Transverse colon (tissue), 4 donors: ENCODE measurements around the gene EFEMP2. TPM values are rescaled to one million over a fixed set of nuclear protein-coding genes. Genes with fewer than 3 reads are reported as not detected.

Experiments
- DNase-seq: peaks from one replicate; pipeline ENCODE4 v3.0.0-alpha.2; 2019
- H3K27ac ChIP-seq, 4 donors: fragments of 200-600 bp; sonication (generic); 2 replicates each; pipeline ENCODE4 v1.5.1; 2016 to 2018; ENCODE audit warnings: inconsistent platforms in 4 of 4
- H3K27me3 ChIP-seq: fragments of 200-600 bp; sonication (generic); 2 replicates; pipeline ENCODE4 v1.5.1; 2017; ENCODE audit warnings: inconsistent platforms
- H3K36me3 ChIP-seq, 4 donors: fragments of 200-600 bp; sonication (generic); 2 replicates each; pipeline ENCODE4 v1.5.1; 2017 to 2019; ENCODE audit warnings: inconsistent platforms in 4 of 4
- H3K4me1 ChIP-seq, 4 donors: fragments of 200-600 bp; sonication (generic); 2 replicates each; pipeline ENCODE4 v1.5.1; 2017 to 2020; ENCODE audit warnings: inconsistent platforms in 4 of 4
- H3K4me3 ChIP-seq, 4 donors: fragments of 200-600 bp; sonication (generic); 1 replicate in 1 of 4; 2 replicates in 3 of 4; pipeline versions ENCODE4 v1.5.1 to v1.6.1; 2017 to 2019; ENCODE audit warnings: inconsistent platforms in 4 of 4
- H3K9me3 ChIP-seq, 2 donors: fragments of 200-600 bp; sonication (generic); 2 replicates each; pipeline ENCODE4 v1.5.1; 2017 to 2019; ENCODE audit warnings: inconsistent platforms in 2 of 2
- EP300 ChIP-seq: sonication (generic); formaldehyde crosslinking; IDR thresholded peaks from one replicate; pipeline ENCODE4 v1.6.1; 2017; ENCODE audit warnings: antibody characterized with exemption, low read depth
- POLR2A ChIP-seq: fragments of 450-650 bp; IDR thresholded peaks from one replicate; pipeline ENCODE4 v1.6.1; 2016; ENCODE audit warnings: antibody characterized with exemption, mild to moderate bottlenecking, moderate library complexity
- POLR2AphosphoS5 ChIP-seq, 3 donors: sonication (generic); formaldehyde crosslinking; IDR thresholded peaks; one replicate each; pipeline ENCODE4 v1.6.1; 2016; ENCODE audit warnings: antibody characterized with exemption in 3 of 3
- WGBS, 2 donors: methylation state at CpG; one replicate each; pipeline ENCODE4 v1.1.5; 2018; ENCODE audit warnings: low coverage in 1 of 2; 5-methylcytosine and 5-hydroxymethylcytosine counted together
- in situ Hi-C, 4 donors: fragments of 200-750 bp; cut with MboI; loops; one replicate each; pipeline versions ENCODE4 v1.15.0 to v1.15.1; 2017; ENCODE audit warnings: low sequenced_read_pairs in 3 of 4, low pct_ligation_motif_present in 1 of 4, low pct_unique_long_range_greater_than_20kb in 1 of 4
- intact Hi-C: fragments of 100-400 bp; cut with DNase I; formaldehyde crosslinking; loops from one replicate; pipeline ENCODE4 v1.15.1; 2023; ENCODE audit warnings: low total_unique reads
- total RNA-seq, 4 donors: library from RNA; depleted of rRNA; stranded (reverse); fragments of >200 nt; gene quantifications; one replicate each; pipeline ENCODE4 v1.1.0, GENCODE V29; 2016
- TF ChIP-seq, protein P1 (sequence below), 5 experiments: fragments of 200-600 bp in 3 of 5; fragments of 450-650 bp in 2 of 5; sonication (generic) in 3 of 5; IDR thresholded peaks; 1 replicate in 2 of 5; 2 replicates in 3 of 5; pipeline ENCODE4 v1.5.1; 2016 to 2017; ENCODE audit warnings: antibody characterized with exemption in 5 of 5, inconsistent platforms in 3 of 5, mild to moderate bottlenecking in 2 of 5, moderate library complexity in 1 of 5

EFEMP2 gene
- total RNA-seq, 4 donors from 2014 or later, result 15.2 to 34.4 (median 25.1) TPM

DNA sequence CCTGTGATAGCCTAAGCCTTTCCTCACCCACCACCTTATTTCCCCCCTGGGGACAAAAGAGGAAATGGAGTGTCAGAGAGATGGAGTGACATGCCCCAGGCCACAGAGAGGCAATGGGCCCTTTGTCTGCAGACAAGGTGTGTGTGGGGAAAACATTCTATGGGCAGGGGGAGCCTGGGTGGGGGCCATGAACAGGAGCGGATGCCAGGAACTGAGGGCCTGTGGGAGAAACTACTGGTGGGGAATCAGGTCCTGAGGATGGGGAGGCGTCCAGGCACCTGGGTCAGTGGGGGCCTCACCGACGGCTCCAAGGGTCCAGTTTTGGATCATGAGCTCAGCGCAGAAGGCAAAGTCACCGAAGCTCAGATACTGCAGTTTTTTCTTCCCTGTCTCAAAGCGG lies 12.6 kb upstream of the EFEMP2 start:
- intact Hi-C loops (no loop called here), in situ Hi-C loops (loop anchor here in 3 of 4 donors (10.0 to 25.0 kb wide), 2 partner anchors 100 to 102 kb away; no protein-coding TSS in a partner anchor)
- peak; percentile 6 for DNase-seq
- peaks cover 19 to 43% (median 28%) of the 10 kb centered on the region in 4 donors for H3K4me1 ChIP-seq
- no peaks in the 10 kb centered on the region for H3K9me3 ChIP-seq
- no peak overlapping the region for H3K4me3 ChIP-seq
- TF ChIP-seq EP300 (no peak), POLR2AphosphoS5 (IDR thresholded peaks at IDR 0.05) (no peak), POLR2A (no peak)
- TF ChIP-seq, protein P1, sequence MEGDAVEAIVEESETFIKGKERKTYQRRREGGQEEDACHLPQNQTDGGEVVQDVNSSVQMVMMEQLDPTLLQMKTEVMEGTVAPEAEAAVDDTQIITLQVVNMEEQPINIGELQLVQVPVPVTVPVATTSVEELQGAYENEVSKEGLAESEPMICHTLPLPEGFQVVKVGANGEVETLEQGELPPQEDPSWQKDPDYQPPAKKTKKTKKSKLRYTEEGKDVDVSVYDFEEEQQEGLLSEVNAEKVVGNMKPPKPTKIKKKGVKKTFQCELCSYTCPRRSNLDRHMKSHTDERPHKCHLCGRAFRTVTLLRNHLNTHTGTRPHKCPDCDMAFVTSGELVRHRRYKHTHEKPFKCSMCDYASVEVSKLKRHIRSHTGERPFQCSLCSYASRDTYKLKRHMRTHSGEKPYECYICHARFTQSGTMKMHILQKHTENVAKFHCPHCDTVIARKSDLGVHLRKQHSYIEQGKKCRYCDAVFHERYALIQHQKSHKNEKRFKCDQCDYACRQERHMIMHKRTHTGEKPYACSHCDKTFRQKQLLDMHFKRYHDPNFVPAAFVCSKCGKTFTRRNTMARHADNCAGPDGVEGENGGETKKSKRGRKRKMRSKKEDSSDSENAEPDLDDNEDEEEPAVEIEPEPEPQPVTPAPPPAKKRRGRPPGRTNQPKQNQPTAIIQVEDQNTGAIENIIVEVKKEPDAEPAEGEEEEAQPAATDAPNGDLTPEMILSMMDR (IDR thresholded peaks at IDR 0.05), result no peak
- H3K27me3 ChIP-seq, result no peaks in the 10 kb centered on the region
- peaks cover 0 to 5% (median 0%) of the 10 kb centered on the region in 4 donors for H3K36me3 ChIP-seq
- H3K27ac ChIP-seq, result peak overlapping the region in 2 of 4 donors; percentile 49 to 62
- WGBS, 2 donors, result 79 to 90% methylated on average over 2 to 7 of the region's 7 CpGs

GRCh38 chr11:65884716-65885092 lies 12.1 kb upstream of the EFEMP2 start:
- Histone ChIP-seq H3K36me3 (peaks cover 0 to 5% (median 0%) of the 10 kb centered on the region in 4 donors), H3K27ac (peak overlapping the region in 2 of 4 donors; percentile 49 to 62), H3K4me1 (peaks cover 15 to 37% (median 23%) of the 10 kb centered on the region in 4 donors), H3K9me3 (no peaks in the 10 kb centered on the region), H3K4me3 (no peak overlapping the region), H3K27me3 (no peaks in the 10 kb centered on the region)
- intact Hi-C loops (loop anchor here (5.0 kb wide), 1 partner anchor 108 kb away; no protein-coding TSS in a partner anchor), in situ Hi-C loops (loop anchor here in 3 of 4 donors (10.0 to 25.0 kb wide), 2 partner anchors 100 to 103 kb away; no protein-coding TSS in a partner anchor)
- peak; percentile 83 for DNase-seq
- TF ChIP-seq, protein P1 (IDR thresholded peaks at IDR 0.05), result peak; percentile 96 to 99 (median 99)
- no peak for TF ChIP-seq EP300
- TF ChIP-seq POLR2AphosphoS5 (IDR thresholded peaks at IDR 0.05), result peak in 1 of 3 donors; percentile 32
- WGBS, 2 donors, result 21% methylated on average over 9 of the region's 9 CpGs; no CpG with 5 or more reads in 1 of the 2 donors

DNA sequence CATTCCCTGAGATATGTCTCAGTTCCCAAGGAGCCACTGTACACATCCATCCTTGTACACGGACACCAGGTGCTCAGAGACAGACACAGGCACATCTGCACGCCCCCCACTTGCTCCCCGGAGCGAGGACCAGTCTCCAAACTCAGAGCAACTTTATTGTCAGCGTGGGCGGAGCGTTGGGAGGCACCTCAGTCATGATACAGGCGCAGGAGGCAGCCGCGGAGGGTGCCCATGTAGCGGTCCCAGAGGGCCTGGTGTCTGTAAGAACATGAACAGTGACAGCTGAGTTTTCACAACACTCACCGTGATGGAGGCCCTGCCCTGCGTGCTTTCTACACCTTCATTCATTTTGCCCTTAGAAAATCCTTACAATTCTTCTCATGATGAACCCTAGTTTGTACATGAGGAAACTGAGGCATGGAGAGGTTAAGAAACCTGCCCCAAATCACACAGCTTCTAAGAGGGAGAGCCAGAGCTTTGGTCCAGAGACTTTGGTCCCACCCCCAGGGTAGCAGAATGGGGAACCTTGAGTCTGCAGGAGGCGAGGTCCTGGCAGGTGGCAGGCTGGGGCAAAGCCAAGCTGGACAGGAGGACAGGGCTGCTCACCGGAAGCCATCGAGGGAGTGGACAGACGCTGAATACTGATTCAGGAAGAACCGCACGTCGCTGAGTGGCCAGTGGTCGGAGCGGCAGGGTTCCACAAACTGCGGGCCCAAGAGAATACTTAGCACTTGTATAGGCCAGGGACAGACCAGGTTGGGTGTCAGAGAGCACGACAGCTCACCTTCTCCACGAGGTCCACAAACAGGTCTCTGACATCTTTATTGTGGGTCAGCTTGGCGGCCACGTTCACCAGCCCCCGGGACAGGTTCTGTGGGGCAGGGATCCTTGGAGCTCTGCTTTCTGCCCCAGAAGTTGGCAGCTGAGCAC lies 11.5 kb upstream of the EFEMP2 start:
- DNase-seq, result peak; percentile 8
- H3K9me3 ChIP-seq, result no peaks in the 10 kb centered on the region
- in situ Hi-C loops (loop anchor here in 3 of 4 donors (10.0 to 25.0 kb wide), 2 partner anchors 101 to 103 kb away; no protein-coding TSS in a partner anchor), intact Hi-C loops (loop anchor here (5.0 kb wide), 1 partner anchor 108 kb away; no protein-coding TSS in a partner anchor)
- no peak for TF ChIP-seq POLR2A
- TF ChIP-seq EP300, result no peak
- TF ChIP-seq POLR2AphosphoS5 (IDR thresholded peaks at IDR 0.05), result no peak
- TF ChIP-seq, protein P1 (IDR thresholded peaks at IDR 0.05), result no peak
- H3K36me3 ChIP-seq, result peaks cover 0 to 5% (median 0%) of the 10 kb centered on the region in 4 donors
- 67 to 80% methylated on average over 1 to 28 of the region's 28 CpGs for WGBS, 2 donors
- H3K27me3 ChIP-seq, result no peaks in the 10 kb centered on the region
- no peak overlapping the region for H3K27ac ChIP-seq
- H3K4me3 ChIP-seq, result no peak overlapping the region
- peaks cover 8 to 31% (median 17%) of the 10 kb centered on the region in 4 donors for H3K4me1 ChIP-seq
